ENCODE results near the gene TRIM17. TPM values are rescaled to one million over a fixed set of nuclear protein-coding genes. Genes with fewer than 3 reads are reported as not detected.

The TRIM17 gene
- total RNA-seq, 4 donors from 2014 or later = not detected

DNA sequence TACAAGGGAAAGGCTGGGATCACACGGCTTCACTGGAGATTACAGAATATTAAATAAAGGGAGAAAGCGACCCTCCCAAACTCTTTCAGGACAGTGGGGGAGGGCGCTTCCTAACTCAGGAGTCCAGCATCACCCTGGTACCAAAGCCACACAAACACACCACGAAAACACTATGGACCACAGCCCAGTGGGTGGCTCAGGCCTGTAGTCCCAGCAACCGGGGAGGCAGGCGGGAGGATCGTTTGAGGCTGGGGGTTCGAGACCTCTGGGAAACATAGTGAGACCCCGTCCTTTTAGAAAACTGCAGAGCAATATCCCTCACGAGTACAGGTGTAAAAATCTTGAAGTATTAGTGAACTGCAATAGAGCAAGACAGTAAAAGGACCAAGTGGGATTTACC is 26.0 kb downstream of the TRIM17 start:
- Histone ChIP-seq H3K4me3 (no peak overlapping the region), H3K36me3 (no peaks in the 10 kb centered on the region), H3K27ac (no peak overlapping the region), H3K9me3 (no peaks in the 10 kb centered on the region), H3K27me3 (no peaks in the 10 kb centered on the region), H3K4me1 (no peaks in the 10 kb centered on the region)
- DNase-seq (no peak), ATAC-seq (no peak)
- in situ Hi-C loops (cut with MboI; ENCODE audit: low sequenced_read_pairs in 4 of 4) (no loop called here), intact Hi-C loops (cut with DNase I; ENCODE audit: low total_unique reads) (no loop called here)
- TF ChIP-seq, protein P1, sequence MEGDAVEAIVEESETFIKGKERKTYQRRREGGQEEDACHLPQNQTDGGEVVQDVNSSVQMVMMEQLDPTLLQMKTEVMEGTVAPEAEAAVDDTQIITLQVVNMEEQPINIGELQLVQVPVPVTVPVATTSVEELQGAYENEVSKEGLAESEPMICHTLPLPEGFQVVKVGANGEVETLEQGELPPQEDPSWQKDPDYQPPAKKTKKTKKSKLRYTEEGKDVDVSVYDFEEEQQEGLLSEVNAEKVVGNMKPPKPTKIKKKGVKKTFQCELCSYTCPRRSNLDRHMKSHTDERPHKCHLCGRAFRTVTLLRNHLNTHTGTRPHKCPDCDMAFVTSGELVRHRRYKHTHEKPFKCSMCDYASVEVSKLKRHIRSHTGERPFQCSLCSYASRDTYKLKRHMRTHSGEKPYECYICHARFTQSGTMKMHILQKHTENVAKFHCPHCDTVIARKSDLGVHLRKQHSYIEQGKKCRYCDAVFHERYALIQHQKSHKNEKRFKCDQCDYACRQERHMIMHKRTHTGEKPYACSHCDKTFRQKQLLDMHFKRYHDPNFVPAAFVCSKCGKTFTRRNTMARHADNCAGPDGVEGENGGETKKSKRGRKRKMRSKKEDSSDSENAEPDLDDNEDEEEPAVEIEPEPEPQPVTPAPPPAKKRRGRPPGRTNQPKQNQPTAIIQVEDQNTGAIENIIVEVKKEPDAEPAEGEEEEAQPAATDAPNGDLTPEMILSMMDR (IDR thresholded peaks at IDR 0.05 in 4 of 5, conservative IDR thresholded peaks at IDR 0.05 in 1 of 5) = no peak
- TF ChIP-seq POLR2A (IDR thresholded peaks at IDR 0.05) = no peak

DNA sequence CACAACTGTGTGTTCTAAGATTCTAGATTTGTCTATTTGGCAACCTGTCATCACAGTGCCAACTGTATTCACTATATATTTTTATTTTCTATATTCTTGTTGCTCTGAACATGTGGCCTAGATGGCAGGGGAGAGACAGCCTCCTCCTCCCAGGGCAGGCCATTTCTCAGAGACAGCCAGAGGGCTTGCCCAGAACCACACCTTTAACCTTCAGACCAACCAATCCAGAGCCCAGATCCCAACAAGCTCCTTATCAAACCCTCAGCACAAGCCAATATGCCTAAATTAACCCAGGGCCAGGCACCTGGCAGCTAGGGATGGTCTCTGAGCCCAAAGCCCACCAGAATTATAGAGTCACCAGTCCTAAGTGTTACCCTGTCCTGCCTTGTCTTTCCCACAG is 29.3 kb downstream of the TRIM17 start:
- H3K4me1 ChIP-seq = no peaks in the 10 kb centered on the region
- DNase-seq (no peak), ATAC-seq (peak; percentile 4 to 12)
- no peaks in the 10 kb centered on the region for H3K9me3 ChIP-seq
- in situ Hi-C loops (cut with MboI; ENCODE audit: low sequenced_read_pairs in 4 of 4) = no loop called here
- H3K27me3 ChIP-seq = no peaks in the 10 kb centered on the region
- TF ChIP-seq, protein P1 (IDR thresholded peaks at IDR 0.05 in 4 of 5, conservative IDR thresholded peaks at IDR 0.05 in 1 of 5) = no peak
- TF ChIP-seq POLR2A (IDR thresholded peaks at IDR 0.05) = no peak
- H3K36me3 ChIP-seq = no peaks in the 10 kb centered on the region
- H3K27ac ChIP-seq = no peak overlapping the region
- intact Hi-C loops (cut with DNase I; ENCODE audit: low total_unique reads) = no loop called here
- no peak overlapping the region for H3K4me3 ChIP-seq

DNA sequence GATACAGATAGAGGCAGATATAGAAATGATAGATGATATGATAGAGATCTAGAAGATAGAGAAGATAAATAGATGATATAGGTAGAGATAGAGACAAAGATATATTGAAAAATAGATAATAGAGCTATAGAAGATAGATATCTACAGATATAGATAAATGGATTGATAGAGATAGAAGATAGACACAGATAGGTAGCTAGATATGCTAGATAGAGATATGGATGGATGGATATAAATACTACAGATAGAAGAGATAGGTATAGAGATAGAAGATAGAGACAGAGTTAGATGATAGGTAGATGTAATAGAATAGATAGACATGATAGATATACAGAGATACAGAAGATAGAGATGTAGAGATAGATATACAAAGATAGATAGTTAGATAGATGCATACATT is 31.4 kb downstream of the TRIM17 start:
- ATAC-seq (no peak), DNase-seq (no peak)
- Histone ChIP-seq H3K36me3 (no peaks in the 10 kb centered on the region), H3K27me3 (no peaks in the 10 kb centered on the region), H3K9me3 (no peaks in the 10 kb centered on the region), H3K4me1 (no peaks in the 10 kb centered on the region), H3K4me3 (no peak overlapping the region), H3K27ac (no peak overlapping the region)
- no peak for TF ChIP-seq POLR2A (IDR thresholded peaks at IDR 0.05)
- TF ChIP-seq, protein P1 (IDR thresholded peaks at IDR 0.05 in 4 of 5, conservative IDR thresholded peaks at IDR 0.05 in 1 of 5) = no peak
- in situ Hi-C loops (cut with MboI; ENCODE audit: low sequenced_read_pairs in 4 of 4) (no loop called here), intact Hi-C loops (cut with DNase I; ENCODE audit: low total_unique reads) (no loop called here)

DNA sequence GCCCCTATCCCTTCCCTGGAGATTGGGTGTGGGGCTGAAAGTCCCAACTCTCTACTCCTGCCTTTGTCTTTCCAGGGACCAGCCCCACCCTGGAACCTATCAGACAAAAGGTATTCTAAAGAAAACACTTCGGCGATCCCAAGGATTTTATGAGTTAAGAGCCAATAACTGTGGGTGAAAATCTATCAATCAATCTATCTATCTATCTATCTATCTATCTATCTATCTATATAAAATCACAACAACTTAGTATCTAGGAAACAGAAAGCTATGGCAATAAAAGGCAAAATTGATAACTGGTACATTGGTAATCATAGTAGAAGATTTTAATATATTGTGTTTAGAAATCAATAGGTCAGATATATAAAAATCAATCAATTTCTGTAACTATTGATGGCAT is 32.9 kb downstream of the TRIM17 start:
- intact Hi-C loops (cut with DNase I; ENCODE audit: low total_unique reads) (no loop called here), in situ Hi-C loops (cut with MboI; ENCODE audit: low sequenced_read_pairs in 4 of 4) (no loop called here)
- ATAC-seq = no peak

More for the DNA sequence above, 32.9 kb downstream of the TRIM17 start:
- no peak for DNase-seq
- Histone ChIP-seq H3K9me3 (no peaks in the 10 kb centered on the region), H3K4me3 (no peak overlapping the region), H3K27ac (no peak overlapping the region), H3K36me3 (peaks cover 0 to 10% of the 10 kb centered on the region in 2 donors), H3K4me1 (no peaks in the 10 kb centered on the region), H3K27me3 (no peaks in the 10 kb centered on the region)
- TF ChIP-seq, protein P1 (IDR thresholded peaks at IDR 0.05 in 4 of 5, conservative IDR thresholded peaks at IDR 0.05 in 1 of 5) = no peak
- no peak for TF ChIP-seq POLR2A (IDR thresholded peaks at IDR 0.05)
